Fibroblast of the aortic adventitia (primary cell): ENCODE results near the gene MGAT3. TPM values are rescaled to one million over a fixed set of nuclear protein-coding genes. Genes with fewer than 3 reads are reported as not detected.

ENCODE experiments used
- DNase-seq: peaks from one replicate; pipeline ENCODE4 v3.0.0-alpha.2; 2010; ENCODE audit warnings: low read depth
- H3K4me3 ChIP-seq: 2 replicates; pipeline ENCODE4 v1.5.1; 2011; ENCODE audit warnings: low read depth, mild to moderate bottlenecking, control low read depth, low read length, moderate library complexity
- total RNA-seq: library from RNA; depleted of rRNA; stranded (reverse); fragments of >200 nt; gene quantifications from 2 replicates; pipeline ENCODE4 v1.2.3, GENCODE V29; 2012; ENCODE audit warnings: low replicate concordance
- TF ChIP-seq, protein P1 (sequence below): IDR thresholded peaks from 2 replicates; pipeline ENCODE4 v1.5.1; 2011; ENCODE audit warnings: mild to moderate bottlenecking, low read length, control low read depth, inconsistent platforms; ENCODE audit not compliant: insufficient read depth

MGAT3 gene
- total RNA-seq, 1 donor: 0.27 TPM

GRCh38 chr22:39432361-39432811 is 24.4 kb upstream of the MGAT3 start:
- H3K4me3 ChIP-seq: no peak overlapping the region
- TF ChIP-seq, protein P1, sequence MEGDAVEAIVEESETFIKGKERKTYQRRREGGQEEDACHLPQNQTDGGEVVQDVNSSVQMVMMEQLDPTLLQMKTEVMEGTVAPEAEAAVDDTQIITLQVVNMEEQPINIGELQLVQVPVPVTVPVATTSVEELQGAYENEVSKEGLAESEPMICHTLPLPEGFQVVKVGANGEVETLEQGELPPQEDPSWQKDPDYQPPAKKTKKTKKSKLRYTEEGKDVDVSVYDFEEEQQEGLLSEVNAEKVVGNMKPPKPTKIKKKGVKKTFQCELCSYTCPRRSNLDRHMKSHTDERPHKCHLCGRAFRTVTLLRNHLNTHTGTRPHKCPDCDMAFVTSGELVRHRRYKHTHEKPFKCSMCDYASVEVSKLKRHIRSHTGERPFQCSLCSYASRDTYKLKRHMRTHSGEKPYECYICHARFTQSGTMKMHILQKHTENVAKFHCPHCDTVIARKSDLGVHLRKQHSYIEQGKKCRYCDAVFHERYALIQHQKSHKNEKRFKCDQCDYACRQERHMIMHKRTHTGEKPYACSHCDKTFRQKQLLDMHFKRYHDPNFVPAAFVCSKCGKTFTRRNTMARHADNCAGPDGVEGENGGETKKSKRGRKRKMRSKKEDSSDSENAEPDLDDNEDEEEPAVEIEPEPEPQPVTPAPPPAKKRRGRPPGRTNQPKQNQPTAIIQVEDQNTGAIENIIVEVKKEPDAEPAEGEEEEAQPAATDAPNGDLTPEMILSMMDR: no peak
- DNase-seq: no peak

- TF ChIP-seq, protein P1: no peak
- DNase-seq: no peak
- H3K4me3 ChIP-seq: no peak overlapping the region
Measured at GRCh38 chr22:39433476-39434242, 23.2 kb upstream of the MGAT3 start.

- DNase-seq: no peak
- TF ChIP-seq, protein P1: no peak
Measured at GRCh38 chr22:39434243-39434653, 22.6 kb upstream of the MGAT3 start.

GRCh38 chr22:39434721-39435120 is 22.1 kb upstream of the MGAT3 start:
- no peak for DNase-seq
- TF ChIP-seq, protein P1: no peak
- no peak overlapping the region for H3K4me3 ChIP-seq

More at GRCh38 chr22:39434243-39434653, 22.6 kb upstream of the MGAT3 start:
- H3K4me3 ChIP-seq: no peak overlapping the region

- DNase-seq: no peak
- TF ChIP-seq, protein P1: no peak
Measured at GRCh38 chr22:39435616-39436015, 21.2 kb upstream of the MGAT3 start.

DNA sequence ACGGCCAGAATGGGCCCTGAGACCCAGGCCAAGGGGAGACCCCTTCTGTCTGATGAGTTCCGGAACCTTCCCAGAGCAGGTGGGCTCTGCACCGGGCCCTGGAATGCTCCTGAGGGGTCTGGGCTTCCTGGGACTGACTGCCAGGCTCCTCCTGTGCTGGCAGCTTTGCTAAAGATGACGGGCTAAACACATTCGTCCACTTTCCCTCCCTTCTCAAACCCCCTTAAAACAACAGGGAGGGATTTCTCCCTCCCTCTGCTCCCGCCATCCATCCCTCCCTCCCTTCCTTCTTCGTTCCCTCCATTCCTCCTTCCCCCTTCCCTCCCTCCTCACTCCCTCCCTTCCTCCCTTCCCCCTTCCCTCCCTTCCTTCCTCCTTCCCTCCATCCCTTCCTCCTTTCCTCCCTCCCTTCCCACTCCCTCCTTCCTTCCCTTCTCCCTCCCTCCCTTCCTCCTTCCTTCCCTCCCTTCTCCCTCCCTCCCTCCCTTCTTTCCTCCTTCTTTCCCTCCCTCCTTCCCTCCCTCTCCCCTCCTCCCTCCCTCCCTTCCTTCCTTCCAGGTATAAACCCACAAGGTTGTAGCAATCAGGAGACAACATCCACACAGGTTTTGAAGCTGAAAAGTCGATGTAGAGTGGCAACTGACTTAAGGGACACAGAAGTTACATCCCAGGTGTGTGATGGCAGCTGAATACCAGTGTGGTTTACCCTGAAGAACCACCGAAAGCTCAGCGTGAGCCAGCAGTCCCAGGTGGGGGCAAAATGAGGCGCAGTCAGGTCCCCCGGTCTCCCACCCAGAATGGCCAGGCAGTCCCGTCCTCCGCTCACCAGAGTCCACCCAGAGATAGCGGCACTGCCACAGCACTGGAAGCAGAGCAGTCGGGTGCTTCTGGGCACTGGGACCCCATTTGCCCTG is 18.8 kb upstream of the MGAT3 start:
- TF ChIP-seq, protein P1: no peak
- DNase-seq: no peak
- H3K4me3 ChIP-seq: no peak overlapping the region

More at GRCh38 chr22:39435616-39436015, 21.2 kb upstream of the MGAT3 start:
- H3K4me3 ChIP-seq: no peak overlapping the region
